ENCODE data around the gene NDE1. TPM values are rescaled to one million over a fixed set of nuclear protein-coding genes. Genes with fewer than 3 reads are reported as not detected.

NDE1 gene
- total and polyA plus RNA-seq, 12 donors, result 3.1 to 21.6 (median 14.7) TPM

GRCh38 chr16:15757630-15758251 lies 107.7 kb downstream of the NDE1 start:
- DNase-seq, result no peak
- Histone ChIP-seq H3K27ac (no peak overlapping the region), H3K4me1 (replicated peaks in 1 of 2) (no peaks in the 10 kb centered on the region), H3K4me3 (no peak overlapping the region), H3K9me3 (replicated peaks in 1 of 3) (no peaks in the 10 kb centered on the region), H3K27me3 (no peaks in the 10 kb centered on the region), H3K36me3 (replicated peaks in 1 of 2) (no peaks in the 10 kb centered on the region)
- TF ChIP-seq, protein P1, sequence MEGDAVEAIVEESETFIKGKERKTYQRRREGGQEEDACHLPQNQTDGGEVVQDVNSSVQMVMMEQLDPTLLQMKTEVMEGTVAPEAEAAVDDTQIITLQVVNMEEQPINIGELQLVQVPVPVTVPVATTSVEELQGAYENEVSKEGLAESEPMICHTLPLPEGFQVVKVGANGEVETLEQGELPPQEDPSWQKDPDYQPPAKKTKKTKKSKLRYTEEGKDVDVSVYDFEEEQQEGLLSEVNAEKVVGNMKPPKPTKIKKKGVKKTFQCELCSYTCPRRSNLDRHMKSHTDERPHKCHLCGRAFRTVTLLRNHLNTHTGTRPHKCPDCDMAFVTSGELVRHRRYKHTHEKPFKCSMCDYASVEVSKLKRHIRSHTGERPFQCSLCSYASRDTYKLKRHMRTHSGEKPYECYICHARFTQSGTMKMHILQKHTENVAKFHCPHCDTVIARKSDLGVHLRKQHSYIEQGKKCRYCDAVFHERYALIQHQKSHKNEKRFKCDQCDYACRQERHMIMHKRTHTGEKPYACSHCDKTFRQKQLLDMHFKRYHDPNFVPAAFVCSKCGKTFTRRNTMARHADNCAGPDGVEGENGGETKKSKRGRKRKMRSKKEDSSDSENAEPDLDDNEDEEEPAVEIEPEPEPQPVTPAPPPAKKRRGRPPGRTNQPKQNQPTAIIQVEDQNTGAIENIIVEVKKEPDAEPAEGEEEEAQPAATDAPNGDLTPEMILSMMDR (IDR thresholded peaks at IDR 0.05), result no peak
- TF ChIP-seq POLR2A (IDR thresholded peaks at IDR 0.05), result no peak
- intact Hi-C loops (cut with DNase I), result no loop called here
- WGBS, 4 donors, result 88 to 93% (median 89%) methylated on average over 12 to 23 of the region's 23 CpGs

GRCh38 chr16:15759070-15759469 lies 109.0 kb downstream of the NDE1 start:
- no peak for DNase-seq
- Histone ChIP-seq H3K27ac (no peak overlapping the region), H3K4me1 (replicated peaks in 1 of 2) (no peaks in the 10 kb centered on the region), H3K9me3 (replicated peaks in 1 of 3) (no peaks in the 10 kb centered on the region), H3K27me3 (no peaks in the 10 kb centered on the region), H3K4me3 (no peak overlapping the region), H3K36me3 (replicated peaks in 1 of 2) (no peaks in the 10 kb centered on the region)
- 91 to 96% (median 92%) methylated on average over 4 of the region's 4 CpGs for WGBS, 4 donors
- TF ChIP-seq, protein P1 (IDR thresholded peaks at IDR 0.05), result no peak
- no peak for TF ChIP-seq POLR2A (IDR thresholded peaks at IDR 0.05)
- intact Hi-C loops (cut with DNase I), result no loop called here

DNA sequence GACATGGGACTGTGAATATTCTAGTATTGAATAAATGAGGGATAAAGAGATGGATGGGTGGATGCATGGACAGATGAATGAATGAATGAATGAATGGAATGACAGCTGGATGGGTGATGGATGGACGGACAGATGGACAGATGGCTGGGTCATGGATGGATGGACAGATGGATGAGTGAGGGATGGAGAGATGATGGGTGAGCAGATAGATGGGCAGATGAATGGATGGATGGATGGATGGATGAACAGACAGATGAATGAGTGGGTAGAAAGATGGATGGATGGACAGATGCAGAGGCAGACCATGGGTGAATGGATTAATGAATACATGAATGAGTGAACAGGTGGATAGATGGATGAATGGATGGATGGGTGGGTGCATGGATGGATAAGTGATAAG lies 110.1 kb downstream of the NDE1 start:
- Histone ChIP-seq H3K4me1 (replicated peaks in 1 of 2) (no peaks in the 10 kb centered on the region), H3K36me3 (replicated peaks in 1 of 2) (no peaks in the 10 kb centered on the region), H3K9me3 (replicated peaks in 1 of 3) (no peaks in the 10 kb centered on the region), H3K27ac (no peak overlapping the region), H3K27me3 (no peaks in the 10 kb centered on the region), H3K4me3 (no peak overlapping the region)
- TF ChIP-seq POLR2A (IDR thresholded peaks at IDR 0.05), result no peak
- TF ChIP-seq, protein P1 (IDR thresholded peaks at IDR 0.05), result no peak
- DNase-seq, result no peak
- intact Hi-C loops (cut with DNase I), result loop anchor here (5.0 to 10.0 kb wide), 5 partner anchors 62 to 432 kb away; no protein-coding TSS in a partner anchor
- WGBS, 4 donors, result 61 to 94% (median 74%) methylated on average over 1 of the region's 1 CpG

GRCh38 chr16:15764112-15764511 lies 114.1 kb downstream of the NDE1 start:
- H3K9me3 ChIP-seq (replicated peaks in 1 of 3), result no peaks in the 10 kb centered on the region
- no peak for DNase-seq
- TF ChIP-seq, protein P1 (IDR thresholded peaks at IDR 0.05), result no peak
- no peak for TF ChIP-seq POLR2A (IDR thresholded peaks at IDR 0.05)
- no peaks in the 10 kb centered on the region for H3K27me3 ChIP-seq
- intact Hi-C loops (cut with DNase I), result loop anchor here (5.0 to 10.0 kb wide), 5 partner anchors 58 to 428 kb away; no protein-coding TSS in a partner anchor
- no peaks in the 10 kb centered on the region for H3K36me3 ChIP-seq (replicated peaks in 1 of 2)
- no peaks in the 10 kb centered on the region for H3K4me1 ChIP-seq (replicated peaks in 1 of 2)
- H3K27ac ChIP-seq, result no peak overlapping the region
- WGBS, 4 donors, result 35 to 55% (median 42%) methylated on average over 2 of the region's 2 CpGs
- no peak overlapping the region for H3K4me3 ChIP-seq
